Measurements from ENCODE around the gene PLXND1.

Gene PLXND1

GRCh38 chr3:129607391-129608068 is 1.1 kb upstream of the PLXND1 start:
- no peak for DNase-seq (ENCODE audit: low spot score in 2 of 2)
- in situ Hi-C loops (cut with MboI; ENCODE audit: low sequenced_read_pairs) = no loop called here
- Histone ChIP-seq H3K4me3 (peak overlapping the region; percentile 48), H3K9me3 (no peaks in the 10 kb centered on the region), H3K4me1 (peaks cover 22% of the 10 kb centered on the region), H3K36me3 (replicated peaks) (no peaks in the 10 kb centered on the region), H3K27me3 (ENCODE audit: low read depth) (no peaks in the 10 kb centered on the region)

GRCh38 chr3:129605922-129606635 is 397 bp downstream of the PLXND1 start:
- no peaks in the 10 kb centered on the region for H3K27me3 ChIP-seq (ENCODE audit: low read depth)
- no peaks in the 10 kb centered on the region for H3K36me3 ChIP-seq (replicated peaks)
- peaks cover 22% of the 10 kb centered on the region for H3K4me1 ChIP-seq
- peak overlapping the region; percentile 44 for H3K4me3 ChIP-seq
- DNase-seq (ENCODE audit: low spot score in 2 of 2) = peak in 1 of 2 experiments; percentile 46
- no peaks in the 10 kb centered on the region for H3K9me3 ChIP-seq
- in situ Hi-C loops (cut with MboI; ENCODE audit: low sequenced_read_pairs) = no loop called here

- H3K4me1 ChIP-seq = peaks cover 22% of the 10 kb centered on the region
- peak; percentile 31 to 69 for DNase-seq (ENCODE audit: low spot score in 2 of 2)
- in situ Hi-C loops (cut with MboI; ENCODE audit: low sequenced_read_pairs) = no loop called here
- H3K27me3 ChIP-seq (ENCODE audit: low read depth) = no peaks in the 10 kb centered on the region
- peak overlapping the region; percentile 44 for H3K4me3 ChIP-seq
- H3K9me3 ChIP-seq = no peaks in the 10 kb centered on the region
- H3K36me3 ChIP-seq (replicated peaks) = no peaks in the 10 kb centered on the region
Measured at GRCh38 chr3:129605203-129605921, 1.1 kb downstream of the PLXND1 start.

GRCh38 chr3:129604767-129605166 is 1.7 kb downstream of the PLXND1 start:
- peak overlapping the region; percentile 44 for H3K4me3 ChIP-seq
- in situ Hi-C loops (cut with MboI; ENCODE audit: low sequenced_read_pairs) = no loop called here
- H3K4me1 ChIP-seq = peaks cover 22% of the 10 kb centered on the region

GRCh38 chr3:129603991-129604749 is 2.3 kb downstream of the PLXND1 start:
- Histone ChIP-seq H3K9me3 (no peaks in the 10 kb centered on the region), H3K4me3 (peak overlapping the region; percentile 44), H3K4me1 (peaks cover 22% of the 10 kb centered on the region), H3K36me3 (replicated peaks) (no peaks in the 10 kb centered on the region), H3K27me3 (ENCODE audit: low read depth) (no peaks in the 10 kb centered on the region)
- in situ Hi-C loops (cut with MboI; ENCODE audit: low sequenced_read_pairs) = no loop called here
- DNase-seq (ENCODE audit: low spot score in 2 of 2) = no peak

More at GRCh38 chr3:129604767-129605166, 1.7 kb downstream of the PLXND1 start:
- Histone ChIP-seq H3K36me3 (replicated peaks) (no peaks in the 10 kb centered on the region), H3K27me3 (ENCODE audit: low read depth) (no peaks in the 10 kb centered on the region), H3K9me3 (no peaks in the 10 kb centered on the region)
- DNase-seq (ENCODE audit: low spot score in 2 of 2) = no peak

GRCh38 chr3:129603561-129603942 is 2.9 kb downstream of the PLXND1 start:
- Histone ChIP-seq H3K4me1 (peaks cover 22% of the 10 kb centered on the region), H3K9me3 (no peaks in the 10 kb centered on the region), H3K36me3 (replicated peaks) (no peaks in the 10 kb centered on the region), H3K4me3 (peak overlapping the region; percentile 44; the same call in 1 of the 2 replicates), H3K27me3 (ENCODE audit: low read depth) (no peaks in the 10 kb centered on the region)
- DNase-seq (ENCODE audit: low spot score in 2 of 2) = no peak
- in situ Hi-C loops (cut with MboI; ENCODE audit: low sequenced_read_pairs) = no loop called here

- no peaks in the 10 kb centered on the region for H3K27me3 ChIP-seq (ENCODE audit: low read depth)
- in situ Hi-C loops (cut with MboI; ENCODE audit: low sequenced_read_pairs) = no loop called here
- no peaks in the 10 kb centered on the region for H3K9me3 ChIP-seq
- 0 out of 2 replicates have a peak overlapping the region, but pooled peaks have one; percentile 4 for H3K4me3 ChIP-seq
- no peaks in the 10 kb centered on the region for H3K36me3 ChIP-seq (replicated peaks)
- peaks cover 22% of the 10 kb centered on the region for H3K4me1 ChIP-seq
- peak in 1 of 2 experiments; percentile 34 for DNase-seq (ENCODE audit: low spot score in 2 of 2)
Measured at GRCh38 chr3:129602730-129603560, 3.5 kb downstream of the PLXND1 start.

GRCh38 chr3:129602309-129602708 is 4.2 kb downstream of the PLXND1 start:
- H3K4me3 ChIP-seq = no peak overlapping the region
- H3K9me3 ChIP-seq = no peaks in the 10 kb centered on the region
- peaks cover 18% of the 10 kb centered on the region for H3K4me1 ChIP-seq
- no peak for DNase-seq (ENCODE audit: low spot score in 2 of 2)
- no peaks in the 10 kb centered on the region for H3K27me3 ChIP-seq (ENCODE audit: low read depth)
- in situ Hi-C loops (cut with MboI; ENCODE audit: low sequenced_read_pairs) = no loop called here
- H3K36me3 ChIP-seq (replicated peaks) = no peaks in the 10 kb centered on the region

- in situ Hi-C loops (cut with MboI; ENCODE audit: low sequenced_read_pairs) = no loop called here
- no peak overlapping the region for H3K4me3 ChIP-seq
- no peaks in the 10 kb centered on the region for H3K36me3 ChIP-seq (replicated peaks)
- no peaks in the 10 kb centered on the region for H3K27me3 ChIP-seq (ENCODE audit: low read depth)
- no peaks in the 10 kb centered on the region for H3K9me3 ChIP-seq
- DNase-seq (ENCODE audit: low spot score in 2 of 2) = no peak
- H3K4me1 ChIP-seq = peaks cover 16% of the 10 kb centered on the region
Measured at GRCh38 chr3:129601713-129602112, 4.8 kb downstream of the PLXND1 start.

- DNase-seq (ENCODE audit: low spot score in 2 of 2) = no peak
- Histone ChIP-seq H3K27me3 (ENCODE audit: low read depth) (no peaks in the 10 kb centered on the region), H3K36me3 (replicated peaks) (no peaks in the 10 kb centered on the region), H3K4me1 (peaks cover 20% of the 10 kb centered on the region), H3K9me3 (no peaks in the 10 kb centered on the region), H3K4me3 (no peak overlapping the region)
- in situ Hi-C loops (cut with MboI; ENCODE audit: low sequenced_read_pairs) = no loop called here
Measured at GRCh38 chr3:129600348-129600747, 6.1 kb downstream of the PLXND1 start.

GRCh38 chr3:129599607-129600006 is 6.9 kb downstream of the PLXND1 start:
- in situ Hi-C loops (cut with MboI; ENCODE audit: low sequenced_read_pairs) = no loop called here
- H3K27me3 ChIP-seq (ENCODE audit: low read depth) = no peaks in the 10 kb centered on the region
- peaks cover 18% of the 10 kb centered on the region for H3K4me1 ChIP-seq
- DNase-seq (ENCODE audit: low spot score in 2 of 2) = no peak
- no peaks in the 10 kb centered on the region for H3K36me3 ChIP-seq (replicated peaks)
- no peaks in the 10 kb centered on the region for H3K9me3 ChIP-seq
- no peak overlapping the region for H3K4me3 ChIP-seq

GRCh38 chr3:129599073-129599472 is 7.4 kb downstream of the PLXND1 start:
- Histone ChIP-seq H3K4me3 (no peak overlapping the region), H3K36me3 (replicated peaks) (no peaks in the 10 kb centered on the region), H3K27me3 (ENCODE audit: low read depth) (no peaks in the 10 kb centered on the region), H3K4me1 (peaks cover 13% of the 10 kb centered on the region), H3K9me3 (no peaks in the 10 kb centered on the region)
- DNase-seq (ENCODE audit: low spot score in 2 of 2) = no peak
- in situ Hi-C loops (cut with MboI; ENCODE audit: low sequenced_read_pairs) = no loop called here

- Histone ChIP-seq H3K4me3 (no peak overlapping the region), H3K9me3 (no peaks in the 10 kb centered on the region), H3K36me3 (replicated peaks) (no peaks in the 10 kb centered on the region), H3K27me3 (ENCODE audit: low read depth) (no peaks in the 10 kb centered on the region), H3K4me1 (peaks cover 7% of the 10 kb centered on the region)
- no peak for DNase-seq (ENCODE audit: low spot score in 2 of 2)
- in situ Hi-C loops (cut with MboI; ENCODE audit: low sequenced_read_pairs) = no loop called here
Measured at GRCh38 chr3:129598484-129598883, 8.0 kb downstream of the PLXND1 start.
